AG04449 (cell line): ENCODE measurements around the gene P3H2.
"Not testable (repeated sequence)": the region's sequence is repeated elsewhere in the genome, so short reads cannot be mapped to it uniquely, and the experiment has no call there.

ENCODE experiments used
- CTCF ChIA-PET: fragments of 350-600 bp; formaldehyde crosslinking; extraction: SDS; loops from one replicate; lab custom pipeline; 2021; ENCODE audit warnings: antibody characterized with exemption; lab: Yijun Ruan, JAX
- POLR2A ChIA-PET: fragments of 400-600, 350-600 bp; formaldehyde crosslinking; extraction: SDS; loops from one replicate; lab custom pipeline; 2020; ENCODE audit warnings: antibody characterized with exemption, inconsistent platforms; lab: Yijun Ruan, JAX
- DNase-seq: peaks from one replicate; pipeline ENCODE4 v3.0.0-alpha.2; 2010; ENCODE audit warnings: low read depth, low spot score
- H3K4me3 ChIP-seq: 2 replicates; pipeline ENCODE4 v1.5.1; 2011; ENCODE audit warnings: low read depth, mild to moderate bottlenecking, control low read depth, low read length
- TF ChIP-seq, protein P1 (sequence below): IDR thresholded peaks from one replicate; pipeline ENCODE4 v1.5.1; 2011; ENCODE audit warnings: mild to moderate bottlenecking, moderate library complexity, low read length, control low read depth, inconsistent platforms; ENCODE audit not compliant: insufficient read depth; ENCODE audit errors: missing control alignments

Gene P3H2

DNA sequence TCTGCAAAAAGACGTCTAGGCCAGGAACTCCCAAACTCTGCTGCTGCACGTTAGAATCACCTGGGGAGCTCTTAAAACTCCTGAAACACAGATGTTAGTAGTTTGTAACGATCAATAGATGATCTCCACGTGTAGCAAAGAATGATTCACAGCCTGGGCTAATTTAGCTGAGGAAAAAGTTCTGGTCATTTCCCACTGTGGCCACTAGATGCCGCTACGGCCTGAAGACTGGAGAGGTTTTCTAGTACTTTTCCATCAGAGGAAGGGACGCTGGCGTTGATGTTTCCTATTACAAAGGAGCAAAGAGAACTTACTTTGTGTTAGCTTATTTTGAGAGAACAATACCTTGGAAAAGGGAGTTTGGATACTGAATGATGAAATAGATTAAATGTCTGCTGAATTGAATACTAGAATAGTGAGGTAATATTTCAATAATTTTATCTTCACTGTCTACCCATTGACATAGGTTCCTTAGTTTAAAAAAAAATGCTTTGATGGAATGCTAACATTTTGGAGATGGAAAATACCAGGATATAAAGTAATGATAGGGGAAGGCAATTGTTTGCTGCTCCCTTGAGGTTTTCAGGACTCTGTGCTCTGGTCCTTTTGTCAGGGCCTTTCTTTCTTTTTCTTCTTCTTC lies 159.1 kb downstream of the P3H2 start:
- TF ChIP-seq, protein P1, sequence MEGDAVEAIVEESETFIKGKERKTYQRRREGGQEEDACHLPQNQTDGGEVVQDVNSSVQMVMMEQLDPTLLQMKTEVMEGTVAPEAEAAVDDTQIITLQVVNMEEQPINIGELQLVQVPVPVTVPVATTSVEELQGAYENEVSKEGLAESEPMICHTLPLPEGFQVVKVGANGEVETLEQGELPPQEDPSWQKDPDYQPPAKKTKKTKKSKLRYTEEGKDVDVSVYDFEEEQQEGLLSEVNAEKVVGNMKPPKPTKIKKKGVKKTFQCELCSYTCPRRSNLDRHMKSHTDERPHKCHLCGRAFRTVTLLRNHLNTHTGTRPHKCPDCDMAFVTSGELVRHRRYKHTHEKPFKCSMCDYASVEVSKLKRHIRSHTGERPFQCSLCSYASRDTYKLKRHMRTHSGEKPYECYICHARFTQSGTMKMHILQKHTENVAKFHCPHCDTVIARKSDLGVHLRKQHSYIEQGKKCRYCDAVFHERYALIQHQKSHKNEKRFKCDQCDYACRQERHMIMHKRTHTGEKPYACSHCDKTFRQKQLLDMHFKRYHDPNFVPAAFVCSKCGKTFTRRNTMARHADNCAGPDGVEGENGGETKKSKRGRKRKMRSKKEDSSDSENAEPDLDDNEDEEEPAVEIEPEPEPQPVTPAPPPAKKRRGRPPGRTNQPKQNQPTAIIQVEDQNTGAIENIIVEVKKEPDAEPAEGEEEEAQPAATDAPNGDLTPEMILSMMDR = peak; percentile 82
- H3K4me3 ChIP-seq = no peak overlapping the region
- ChIA-PET CTCF (interaction anchor here (0.6 to 11.6 kb wide), 77 partner anchors 11 to 1088 kb away, joined by 3 to 164 read pairs (median 4); partner anchors contain the start of genes CLDN1 and P3H2), POLR2A (no interaction called here)
- DNase-seq = no peak

DNA sequence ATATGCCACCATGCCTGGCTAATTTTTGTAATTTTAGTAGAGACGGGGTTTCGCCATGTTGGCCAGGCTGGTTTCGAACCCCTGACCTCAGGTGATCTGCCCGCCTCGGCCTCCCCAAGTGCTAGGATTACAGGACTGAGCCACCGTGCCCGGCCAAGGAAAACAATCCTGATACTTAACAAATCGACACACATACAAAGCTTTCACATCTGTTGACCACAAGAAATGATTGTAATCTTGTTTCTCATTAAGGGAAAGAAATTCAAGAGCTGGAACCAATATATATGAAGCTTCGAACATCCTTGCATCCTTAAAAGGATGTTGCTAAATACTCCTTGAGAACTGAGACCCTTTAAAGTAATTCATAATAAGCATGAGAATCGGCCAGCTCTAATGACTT lies 159.6 kb downstream of the P3H2 start:
- DNase-seq, H3K4me3 ChIP-seq, POLR2A ChIA-PET: not testable (repeated sequence)
- CTCF ChIA-PET = interaction anchor here (0.7 to 11.6 kb wide), 72 partner anchors 11 to 1089 kb away, joined by 3 to 164 read pairs (median 5); partner anchors contain the start of genes CLDN1 and P3H2

DNA sequence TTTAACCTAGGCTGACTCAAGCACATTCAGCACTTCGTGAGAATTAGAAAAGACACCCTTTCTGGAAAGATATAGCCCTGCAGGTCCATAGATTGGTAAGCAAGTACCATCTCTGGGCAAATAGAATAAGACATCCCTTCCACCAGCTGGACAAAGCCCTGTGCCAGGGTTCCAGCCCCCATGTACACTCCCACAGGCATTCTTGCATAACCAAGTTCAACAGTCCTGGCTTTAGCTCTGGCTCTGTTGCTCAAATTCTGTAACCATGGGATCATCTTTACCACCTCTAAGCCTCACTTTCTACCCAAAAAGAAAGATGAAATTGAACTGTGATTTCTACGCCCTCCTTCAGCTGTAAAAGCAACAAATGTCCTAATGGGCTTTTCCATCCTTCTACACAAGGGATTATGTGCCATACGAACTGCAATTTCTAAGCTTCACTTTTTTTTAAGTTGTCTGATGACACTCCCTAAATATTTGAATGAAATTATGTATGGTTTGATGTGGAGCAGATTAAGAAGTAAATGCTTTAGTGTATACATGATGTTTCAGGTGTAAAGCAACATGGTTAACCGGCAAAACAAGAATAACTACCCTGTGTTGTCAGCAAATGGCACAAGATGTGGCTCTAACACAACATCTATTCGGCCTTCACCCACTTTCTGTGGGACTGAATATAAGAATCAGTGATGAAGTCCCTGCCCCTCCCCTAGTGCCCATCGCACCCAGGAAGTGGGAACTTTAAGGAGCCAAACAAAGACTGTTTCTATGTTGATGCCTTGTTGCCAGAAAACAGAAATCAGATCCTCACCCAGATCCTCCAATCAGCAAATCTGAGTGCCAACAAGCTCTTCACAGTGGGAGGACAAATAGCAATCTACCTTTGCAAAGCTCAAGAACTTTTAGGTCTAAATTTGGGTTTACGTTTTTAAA lies 165.7 kb downstream of the P3H2 start:
- DNase-seq = no peak
- POLR2A ChIA-PET = no interaction called here
- H3K4me3 ChIP-seq = no peak overlapping the region
- CTCF ChIA-PET = interaction anchor here (0.9 to 11.2 kb wide), 4 partner anchors 8 to 742 kb away, joined by 5 to 289 read pairs (median 10); no protein-coding TSS in a partner anchor
- TF ChIP-seq, protein P1 = no peak

DNA sequence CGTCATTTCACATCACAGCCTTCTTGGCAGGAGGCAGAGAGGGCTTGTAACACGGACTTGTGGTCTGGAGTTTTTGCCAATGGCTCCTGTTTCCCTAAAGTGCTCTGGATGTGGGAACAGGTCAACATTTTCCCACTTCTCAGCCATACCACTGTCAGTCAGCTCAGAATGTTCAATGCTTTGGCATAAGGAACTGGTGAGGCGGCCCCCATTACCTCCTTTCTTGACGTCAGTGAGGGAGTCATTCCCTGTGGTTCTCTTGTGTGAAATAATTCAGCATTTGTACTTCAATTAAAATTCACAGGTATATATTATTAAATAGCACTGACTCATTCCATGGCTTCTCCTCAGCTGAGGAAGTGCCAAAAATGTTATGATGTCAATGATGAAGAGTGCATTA lies 167.1 kb downstream of the P3H2 start:
- H3K4me3 ChIP-seq = no peak overlapping the region
- ChIA-PET CTCF (interaction anchor here (3.5 to 11.2 kb wide), 2 partner anchors 14 to 684 kb away, joined by 14 to 289 read pairs; no protein-coding TSS in a partner anchor), POLR2A (no interaction called here)
- TF ChIP-seq, protein P1 = no peak
- DNase-seq = no peak

DNA sequence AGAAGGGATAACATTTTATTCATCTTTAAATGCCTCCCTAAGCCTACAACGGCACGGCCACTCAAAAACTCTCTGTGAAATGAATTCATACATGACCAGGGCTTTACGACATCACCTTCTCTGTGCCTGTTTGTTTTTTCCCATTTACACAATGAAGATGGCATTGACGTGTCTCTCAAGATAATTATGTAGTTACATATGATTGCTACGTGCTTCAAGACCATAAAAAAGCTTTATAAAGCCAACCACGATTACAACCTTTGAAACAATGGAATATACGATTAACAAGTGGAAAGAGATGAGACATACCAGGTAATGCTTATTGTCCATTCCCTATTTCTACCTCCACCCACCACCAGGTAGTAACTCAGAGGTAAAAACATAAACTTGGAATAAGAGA lies 168.4 kb downstream of the P3H2 start:
- CTCF ChIA-PET = interaction anchor here (1.3 to 11.2 kb wide), 3 partner anchors 9 to 682 kb away, joined by 3 to 289 read pairs (median 37); no protein-coding TSS in a partner anchor
- TF ChIP-seq, protein P1 = no peak
- H3K4me3 ChIP-seq = no peak overlapping the region
- POLR2A ChIA-PET = no interaction called here
- DNase-seq = no peak

DNA sequence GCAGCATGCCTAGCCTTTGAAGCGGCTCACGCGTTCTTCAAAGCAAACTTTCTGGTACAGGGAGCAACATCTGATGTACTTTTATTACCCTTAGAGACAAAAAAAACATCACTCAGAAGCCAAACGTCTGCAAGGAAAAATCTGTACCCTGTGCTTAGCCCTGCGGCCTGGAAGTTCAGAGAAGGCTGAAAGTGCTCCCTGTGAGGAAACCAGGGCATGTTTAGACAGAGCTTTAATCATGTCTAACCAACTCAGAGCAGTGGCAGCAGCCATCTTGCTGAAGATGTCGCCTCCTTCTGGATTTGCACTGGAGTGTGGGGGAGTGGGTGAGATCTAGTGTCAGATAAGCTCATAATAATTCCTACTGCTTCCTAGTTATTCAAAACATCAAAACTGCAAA lies 170.4 kb downstream of the P3H2 start:
- ChIA-PET CTCF (interaction anchor here (0.9 to 11.2 kb wide), 8 partner anchors 7 to 714 kb away, joined by 3 to 289 read pairs (median 12); no protein-coding TSS in a partner anchor), POLR2A (interaction anchor here (0.5 kb wide), 1 partner anchor 598 kb away, joined by 3 read pairs; no protein-coding TSS in a partner anchor)
- TF ChIP-seq, protein P1 = peak; percentile 17
- no peak overlapping the region for H3K4me3 ChIP-seq
- DNase-seq = no peak
